Testis (tissue), 3 donors: ENCODE results near the gene WDR73. TPM values are rescaled to one million over a fixed set of nuclear protein-coding genes. Genes with fewer than 3 reads are reported as not detected.

Source experiments
- DNase-seq: peaks from one replicate; pipeline ENCODE4 v3.0.0-alpha.2; 2019
- H3K27ac ChIP-seq, 2 donors: fragments of 200-600 bp; sonication (generic); one replicate each; pipeline ENCODE4 v1.5.1; 2019
- H3K27me3 ChIP-seq: fragments of 200-600 bp; sonication (generic); one replicate; pipeline ENCODE4 v1.5.1; 2019
- H3K36me3 ChIP-seq: fragments of 200-600 bp; sonication (generic); one replicate; pipeline ENCODE4 v1.5.1; 2017; ENCODE audit warnings: low read depth; ENCODE audit errors: missing control alignments
- H3K4me1 ChIP-seq: fragments of 200-600 bp; sonication (generic); one replicate; pipeline ENCODE4 v1.5.1; 2019
- H3K4me3 ChIP-seq, 2 donors: fragments of 200-600 bp; sonication (generic); one replicate each; pipeline ENCODE4 v1.5.1; 2017 to 2019
- H3K9me3 ChIP-seq: fragments of 200-600 bp; sonication (generic); one replicate; pipeline ENCODE4 v1.5.1; 2017
- CTCF ChIP-seq, 3 experiments: fragments of 450-650 bp in 2 of 3; fragments of 200-600 bp in 1 of 3; sonication (generic) in 1 of 3; IDR thresholded peaks; one replicate each; pipeline ENCODE4 v1.5.1; 2016 to 2019; ENCODE audit warnings: antibody characterized with exemption in 3 of 3, mild to moderate bottlenecking in 2 of 3, moderate library complexity in 1 of 3
- POLR2A ChIP-seq: fragments of 450-650 bp; IDR thresholded peaks from one replicate; pipeline ENCODE4 v1.6.1; 2017; ENCODE audit warnings: antibody characterized with exemption, mild to moderate bottlenecking, moderate library complexity
- WGBS, 2 donors: methylation state at CpG; one replicate each; pipeline ENCODE4 v1.1.5; 2018; 5-methylcytosine and 5-hydroxymethylcytosine counted together
- intact Hi-C: fragments of 100-400 bp; cut with DNase I; formaldehyde crosslinking; loops from one replicate; pipeline ENCODE4 v1.15.1; 2023; ENCODE audit warnings: low total_unique reads
- polyA plus RNA-seq: library from polyadenylated mRNA; stranded (reverse); fragments of 350-450 nt; fragmentation: Illumina TruSeq; extraction: RNeasy Lipid Tissue Mini Kit (QIAGEN cat#74804); gene quantifications from one replicate; pipeline ENCODE4 v1.2.3, GENCODE V29; 2014; ENCODE audit warnings: low read depth, low replicate concordance; ENCODE audit not compliant: insufficient read depth
- total RNA-seq, 2 donors: library from RNA; depleted of rRNA; stranded (reverse); fragments of >200 nt; gene quantifications; one replicate each; pipeline ENCODE4 v1.2.3, GENCODE V29; 2016

The WDR73 gene
- total and polyA plus RNA-seq, 3 donors from 2014 or later, result 38.4 to 49.1 (median 40.4) TPM

- no peaks in the 10 kb centered on the region for H3K27me3 ChIP-seq
- WGBS, 2 donors, result 61 to 79% methylated on average over 2 of the region's 2 CpGs
These were observed 29.0 kb downstream of the WDR73 start for GRCh38 chr15:84625123-84625522.

GRCh38 chr15:84624359-84624758 lies 29.7 kb downstream of the WDR73 start:
- intact Hi-C loops, result no loop called here
- peaks cover 9% of the 10 kb centered on the region for H3K4me1 ChIP-seq
- H3K36me3 ChIP-seq, result no peaks in the 10 kb centered on the region
- TF ChIP-seq CTCF (IDR thresholded peaks at IDR 0.05) (no peak), POLR2A (no peak)
- no peak overlapping the region for H3K4me3 ChIP-seq
- no peak for DNase-seq
- H3K27ac ChIP-seq, result no peak overlapping the region
- WGBS, 2 donors, result 82 to 92% methylated on average over 6 to 7 of the region's 7 CpGs
- H3K27me3 ChIP-seq, result no peaks in the 10 kb centered on the region
- no peaks in the 10 kb centered on the region for H3K9me3 ChIP-seq

More at GRCh38 chr15:84625123-84625522, 29.0 kb downstream of the WDR73 start:
- intact Hi-C loops, result no loop called here
- no peaks in the 10 kb centered on the region for H3K36me3 ChIP-seq
- peaks cover 9% of the 10 kb centered on the region for H3K4me1 ChIP-seq
- TF ChIP-seq POLR2A (no peak), CTCF (IDR thresholded peaks at IDR 0.05) (no peak)
- no peaks in the 10 kb centered on the region for H3K9me3 ChIP-seq
- no peak overlapping the region for H3K27ac ChIP-seq
- DNase-seq, result no peak
- no peak overlapping the region for H3K4me3 ChIP-seq

GRCh38 chr15:84621358-84621979 lies 32.6 kb downstream of the WDR73 start:
- no peaks in the 10 kb centered on the region for H3K9me3 ChIP-seq
- no peak for DNase-seq
- H3K36me3 ChIP-seq, result no peaks in the 10 kb centered on the region
- peaks cover 5% of the 10 kb centered on the region for H3K4me1 ChIP-seq
- 89 to 94% methylated on average over 13 to 17 of the region's 17 CpGs for WGBS, 2 donors
- no peak overlapping the region for H3K27ac ChIP-seq
- TF ChIP-seq CTCF (IDR thresholded peaks at IDR 0.05), result no peak
- intact Hi-C loops, result no loop called here
- no peak overlapping the region for H3K4me3 ChIP-seq
- H3K27me3 ChIP-seq, result no peaks in the 10 kb centered on the region

- intact Hi-C loops, result no loop called here
- DNase-seq, result no peak
- H3K27me3 ChIP-seq, result no peaks in the 10 kb centered on the region
- H3K4me1 ChIP-seq, result peaks cover 5% of the 10 kb centered on the region
- 95 to 98% methylated on average over 8 of the region's 8 CpGs for WGBS, 2 donors
- no peak overlapping the region for H3K27ac ChIP-seq
- no peak overlapping the region for H3K4me3 ChIP-seq
- no peaks in the 10 kb centered on the region for H3K9me3 ChIP-seq
- TF ChIP-seq POLR2A, result no peak
- no peaks in the 10 kb centered on the region for H3K36me3 ChIP-seq
These were observed 33.5 kb downstream of the WDR73 start for GRCh38 chr15:84620626-84621025.

GRCh38 chr15:84616235-84616634 lies 37.8 kb downstream of the WDR73 start:
- no peak for DNase-seq
- no peaks in the 10 kb centered on the region for H3K27me3 ChIP-seq
- H3K9me3 ChIP-seq, result no peaks in the 10 kb centered on the region
- H3K4me3 ChIP-seq, result no peak overlapping the region
- no peaks in the 10 kb centered on the region for H3K36me3 ChIP-seq
- TF ChIP-seq CTCF (IDR thresholded peaks at IDR 0.05), result no peak
- no peak for TF ChIP-seq POLR2A
- WGBS, 2 donors, result 86 to 91% methylated on average over 3 of the region's 3 CpGs
- H3K27ac ChIP-seq, result no peak overlapping the region
- intact Hi-C loops, result no loop called here
- no peaks in the 10 kb centered on the region for H3K4me1 ChIP-seq
